Gastroesophageal sphincter (tissue), 2 donors: Measurements from ENCODE around the gene PARK7.

Experiments
- EP300 ChIP-seq: sonication (generic); formaldehyde crosslinking; IDR thresholded peaks from one replicate; pipeline ENCODE4 v1.6.1; 2017; ENCODE audit warnings: antibody characterized with exemption, mild to moderate bottlenecking
- POLR2A ChIP-seq, 2 donors: fragments of 450-650 bp; IDR thresholded peaks; one replicate each; pipeline ENCODE4 v1.6.1; 2017; ENCODE audit warnings: antibody characterized with exemption in 2 of 2, mild to moderate bottlenecking in 2 of 2, moderate library complexity in 1 of 2

DNA sequence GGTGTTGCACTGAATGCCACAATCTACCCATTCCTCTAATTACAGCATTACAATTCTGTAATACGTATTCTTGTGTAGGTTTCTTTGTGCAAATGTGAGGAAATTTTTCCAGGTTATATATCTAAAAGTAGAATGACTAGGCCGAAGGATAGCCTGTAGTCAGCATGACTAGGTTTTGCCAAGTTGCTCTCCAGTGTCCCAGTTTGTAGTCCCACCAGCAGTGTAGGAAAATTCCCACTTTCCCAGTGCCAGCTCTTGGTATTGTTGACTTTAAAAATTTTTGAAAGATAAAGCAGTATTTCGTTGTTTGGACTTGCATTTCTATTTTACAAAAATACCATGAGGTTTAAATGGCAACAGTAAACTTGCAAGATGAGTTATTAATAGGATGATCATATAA lies 3.0 kb downstream of the PARK7 start:
- TF ChIP-seq POLR2A (IDR thresholded peaks at IDR 0.05) (no peak), EP300 (no peak)
